ENCODE data around the gene TMEM255A. TPM values are rescaled to one million over a fixed set of nuclear protein-coding genes. Genes with fewer than 3 reads are reported as not detected.
"Not testable (repeated sequence)": the region's sequence is repeated elsewhere in the genome, so short reads cannot be mapped to it uniquely, and the experiment has no call there.

TMEM255A gene
- total and polyA plus RNA-seq, 12 donors: 0.09 to 1.3 (median 0.30) TPM; not detected in 1

GRCh38 chrX:120350450-120351138, 39.3 kb upstream of the TMEM255A start:
- no peaks in the 10 kb centered on the region for H3K4me1 ChIP-seq
- 73 to 76% methylated on average over 4 of the region's 4 CpGs for WGBS, 2 donors
- TF ChIP-seq, protein P1, sequence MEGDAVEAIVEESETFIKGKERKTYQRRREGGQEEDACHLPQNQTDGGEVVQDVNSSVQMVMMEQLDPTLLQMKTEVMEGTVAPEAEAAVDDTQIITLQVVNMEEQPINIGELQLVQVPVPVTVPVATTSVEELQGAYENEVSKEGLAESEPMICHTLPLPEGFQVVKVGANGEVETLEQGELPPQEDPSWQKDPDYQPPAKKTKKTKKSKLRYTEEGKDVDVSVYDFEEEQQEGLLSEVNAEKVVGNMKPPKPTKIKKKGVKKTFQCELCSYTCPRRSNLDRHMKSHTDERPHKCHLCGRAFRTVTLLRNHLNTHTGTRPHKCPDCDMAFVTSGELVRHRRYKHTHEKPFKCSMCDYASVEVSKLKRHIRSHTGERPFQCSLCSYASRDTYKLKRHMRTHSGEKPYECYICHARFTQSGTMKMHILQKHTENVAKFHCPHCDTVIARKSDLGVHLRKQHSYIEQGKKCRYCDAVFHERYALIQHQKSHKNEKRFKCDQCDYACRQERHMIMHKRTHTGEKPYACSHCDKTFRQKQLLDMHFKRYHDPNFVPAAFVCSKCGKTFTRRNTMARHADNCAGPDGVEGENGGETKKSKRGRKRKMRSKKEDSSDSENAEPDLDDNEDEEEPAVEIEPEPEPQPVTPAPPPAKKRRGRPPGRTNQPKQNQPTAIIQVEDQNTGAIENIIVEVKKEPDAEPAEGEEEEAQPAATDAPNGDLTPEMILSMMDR (IDR thresholded peaks at IDR 0.05): no peak
- no peaks in the 10 kb centered on the region for H3K27me3 ChIP-seq
- ATAC-seq: no peak
- intact Hi-C loops (cut with DNase I): no loop called here
- no peaks in the 10 kb centered on the region for H3K9me3 ChIP-seq
- H3K27ac ChIP-seq: no peak overlapping the region
- no peak for DNase-seq
- no peak overlapping the region for H3K4me3 ChIP-seq
- no peaks in the 10 kb centered on the region for H3K36me3 ChIP-seq

- WGBS, 2 donors: 77 to 78% methylated on average over 9 to 11 of the region's 11 CpGs
- H3K9me3 ChIP-seq; intact Hi-C loops (cut with DNase I); DNase-seq; H3K27me3 ChIP-seq; H3K4me3 ChIP-seq; H3K36me3 ChIP-seq; H3K27ac ChIP-seq; ATAC-seq; H3K4me1 ChIP-seq: not testable (repeated sequence)
Measured at GRCh38 chrX:120344566-120344965, 33.3 kb upstream of the TMEM255A start.

DNA sequence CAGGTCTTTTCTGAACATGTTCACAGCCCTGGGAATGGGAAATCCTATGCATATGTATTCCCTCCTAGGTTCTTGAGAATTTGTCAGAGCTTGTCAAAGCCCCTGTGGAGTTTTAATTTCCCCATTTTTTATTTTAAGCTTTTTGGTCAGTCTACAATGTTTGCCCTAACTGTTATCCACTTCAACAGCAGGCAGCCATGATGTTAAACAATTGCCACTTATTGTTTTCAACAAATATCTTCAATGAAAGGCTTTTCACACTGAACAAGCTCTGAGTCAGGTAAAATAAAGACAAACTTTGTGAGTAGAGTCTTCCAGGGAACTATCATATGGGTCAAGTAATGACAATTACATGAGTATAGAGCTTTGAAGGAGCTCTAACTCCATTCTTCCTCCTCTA, 25.6 kb upstream of the TMEM255A start:
- no peak overlapping the region for H3K27ac ChIP-seq
- H3K9me3 ChIP-seq: peaks cover 0 to 60% (median 16%) of the 10 kb centered on the region in 11 donors
- no peaks in the 10 kb centered on the region for H3K4me1 ChIP-seq
- no peak overlapping the region for H3K4me3 ChIP-seq
- H3K36me3 ChIP-seq: no peaks in the 10 kb centered on the region
- ATAC-seq (no peak), DNase-seq (no peak)
- TF ChIP-seq, protein P1 (IDR thresholded peaks at IDR 0.05): no peak
- intact Hi-C loops (cut with DNase I): no loop called here
- H3K27me3 ChIP-seq: no peaks in the 10 kb centered on the region

- no peaks in the 10 kb centered on the region for H3K4me1 ChIP-seq
- 44 to 73% methylated on average over 2 of the region's 2 CpGs for WGBS, 2 donors
Measured at GRCh38 chrX:120335289-120335688, 24.0 kb upstream of the TMEM255A start.

DNA sequence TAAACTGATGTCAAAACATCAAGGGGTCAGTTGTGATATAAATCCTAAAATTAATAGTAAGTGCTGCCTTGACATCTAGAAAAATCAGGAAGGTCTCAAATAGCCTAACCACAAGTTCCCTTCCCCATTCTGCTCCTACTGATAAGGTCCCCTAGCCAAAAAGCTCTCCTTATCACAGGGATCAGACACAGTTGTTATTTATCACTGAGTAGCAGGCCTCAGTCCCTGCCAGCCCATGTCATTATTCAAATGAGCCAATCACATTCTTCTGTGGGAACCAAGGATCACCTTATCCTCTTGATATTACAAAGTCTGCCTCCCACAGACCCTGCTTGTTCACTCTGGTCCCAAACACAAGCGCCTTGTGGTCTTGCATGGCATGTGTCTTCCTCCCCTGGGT, 23.3 kb upstream of the TMEM255A start:
- Histone ChIP-seq H3K27me3 (no peaks in the 10 kb centered on the region), H3K9me3 (peaks cover 0 to 51% (median 16%) of the 10 kb centered on the region in 11 donors), H3K27ac (no peak overlapping the region), H3K4me3 (no peak overlapping the region), H3K4me1 (no peaks in the 10 kb centered on the region), H3K36me3 (no peaks in the 10 kb centered on the region)
- DNase-seq (no peak), ATAC-seq (no peak)
- WGBS, 2 donors: 67 to 87% methylated on average over 1 of the region's 1 CpG
- intact Hi-C loops (cut with DNase I): no loop called here
- TF ChIP-seq, protein P1 (IDR thresholded peaks at IDR 0.05): no peak

More at GRCh38 chrX:120335289-120335688, 24.0 kb upstream of the TMEM255A start:
- intact Hi-C loops (cut with DNase I): no loop called here
- H3K9me3 ChIP-seq: peaks cover 0 to 58% (median 16%) of the 10 kb centered on the region in 11 donors
- TF ChIP-seq, protein P1 (IDR thresholded peaks at IDR 0.05): no peak
- H3K4me3 ChIP-seq: no peak overlapping the region
- DNase-seq (no peak), ATAC-seq (no peak)
- H3K27me3 ChIP-seq: no peaks in the 10 kb centered on the region
- no peak overlapping the region for H3K27ac ChIP-seq
- H3K36me3 ChIP-seq: no peaks in the 10 kb centered on the region
